GM13977 (cell line): ENCODE measurements around the gene NID1.

ENCODE experiments used
- DNase-seq: peaks from one replicate; pipeline ENCODE4 v3.0.0; 2012; ENCODE audit warnings: low spot score
- CTCF ChIP-seq: IDR thresholded peaks from 2 replicates; pipeline ENCODE4 v1.5.1; 2012; ENCODE audit warnings: mild to moderate bottlenecking, control low read depth; ENCODE audit not compliant: insufficient read depth; ENCODE audit errors: extremely low read depth, missing control alignments
- in situ Hi-C: fragments of 300-500 bp; cut with MboI; formaldehyde crosslinking; loops from one replicate; pipeline ENCODE4 v1.12.0; 2022; ENCODE audit warnings: low sequenced_read_pairs, low pct_unique_long_range_greater_than_20kb, mixed read lengths, inconsistent platforms; ENCODE audit not compliant: unreplicated experiment

NID1 gene

GRCh38 chr1:236035681-236036101 lies 29.2 kb downstream of the NID1 start:
- in situ Hi-C loops: no loop called here
- DNase-seq: no peak
- no peak for TF ChIP-seq CTCF

GRCh38 chr1:236033336-236033735 lies 31.6 kb downstream of the NID1 start:
- no peak for DNase-seq
- TF ChIP-seq CTCF: no peak
- in situ Hi-C loops: no loop called here

- no peak for DNase-seq
- TF ChIP-seq CTCF: no peak
- in situ Hi-C loops: no loop called here
These were observed 34.4 kb downstream of the NID1 start for GRCh38 chr1:236030534-236030933.

- in situ Hi-C loops: no loop called here
- TF ChIP-seq CTCF: no peak
- no peak for DNase-seq
These were observed 35.4 kb downstream of the NID1 start for GRCh38 chr1:236029428-236029940.

GRCh38 chr1:236027104-236027503 lies 37.8 kb downstream of the NID1 start:
- no peak for TF ChIP-seq CTCF
- DNase-seq: no peak
- in situ Hi-C loops: no loop called here

- DNase-seq: no peak
- in situ Hi-C loops: no loop called here
- TF ChIP-seq CTCF: no peak
These were observed 39.1 kb downstream of the NID1 start for GRCh38 chr1:236025836-236026235.

GRCh38 chr1:236024641-236025040 lies 40.2 kb downstream of the NID1 start:
- no peak for TF ChIP-seq CTCF
- no peak for DNase-seq
- in situ Hi-C loops: no loop called here
